ENCODE data around the gene AKAP8.
"Not testable (repeated sequence)": the region's sequence is repeated elsewhere in the genome, so short reads cannot be mapped to it uniquely, and the experiment has no call there.

Gene AKAP8

DNA sequence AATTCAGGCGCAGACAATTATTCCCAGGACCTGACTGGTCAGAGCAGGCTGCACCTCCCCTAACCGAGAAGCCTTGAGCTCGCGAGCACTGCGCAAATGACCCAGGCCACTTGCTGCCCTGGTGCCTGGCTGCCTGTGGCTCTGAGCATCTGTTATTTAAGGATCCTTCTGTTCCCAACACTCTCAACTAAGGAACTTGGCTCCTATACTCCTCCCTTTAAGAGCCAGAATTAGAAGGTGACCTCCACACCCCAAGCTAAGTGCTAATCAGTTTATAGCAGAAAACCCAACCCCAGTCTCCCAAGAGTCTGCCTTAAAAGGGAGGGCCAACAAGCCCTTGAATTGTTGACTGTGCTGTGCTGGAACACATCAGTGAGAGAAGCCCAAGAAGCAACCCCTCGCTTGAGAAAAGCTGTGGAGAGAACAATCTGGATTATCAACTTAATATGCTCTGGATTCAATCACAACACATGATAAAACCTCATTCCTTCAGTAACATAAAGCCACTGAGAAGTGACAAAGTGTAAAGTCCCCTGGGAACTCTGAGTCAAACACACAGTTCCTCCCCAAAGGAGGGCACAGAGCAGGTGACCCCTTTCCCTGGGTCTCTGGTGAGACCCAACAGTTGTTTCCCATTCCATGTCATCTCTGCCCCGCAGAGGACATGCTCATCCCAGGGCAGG lies 24.7 kb upstream of the AKAP8 start:
- no peak for DNase-seq (ENCODE audit: low read depth in 2 of 2)

- no peak for DNase-seq (ENCODE audit: low read depth in 2 of 2)
Observed at GRCh38 chr19:15403151-15403531, 23.6 kb upstream of the AKAP8 start.

- no peak for DNase-seq (ENCODE audit: low read depth in 2 of 2)
Observed at GRCh38 chr19:15402411-15403150, 23.0 kb upstream of the AKAP8 start.

- DNase-seq (ENCODE audit: low read depth in 2 of 2) = no peak
Observed at GRCh38 chr19:15401397-15401710, 21.8 kb upstream of the AKAP8 start.

DNA sequence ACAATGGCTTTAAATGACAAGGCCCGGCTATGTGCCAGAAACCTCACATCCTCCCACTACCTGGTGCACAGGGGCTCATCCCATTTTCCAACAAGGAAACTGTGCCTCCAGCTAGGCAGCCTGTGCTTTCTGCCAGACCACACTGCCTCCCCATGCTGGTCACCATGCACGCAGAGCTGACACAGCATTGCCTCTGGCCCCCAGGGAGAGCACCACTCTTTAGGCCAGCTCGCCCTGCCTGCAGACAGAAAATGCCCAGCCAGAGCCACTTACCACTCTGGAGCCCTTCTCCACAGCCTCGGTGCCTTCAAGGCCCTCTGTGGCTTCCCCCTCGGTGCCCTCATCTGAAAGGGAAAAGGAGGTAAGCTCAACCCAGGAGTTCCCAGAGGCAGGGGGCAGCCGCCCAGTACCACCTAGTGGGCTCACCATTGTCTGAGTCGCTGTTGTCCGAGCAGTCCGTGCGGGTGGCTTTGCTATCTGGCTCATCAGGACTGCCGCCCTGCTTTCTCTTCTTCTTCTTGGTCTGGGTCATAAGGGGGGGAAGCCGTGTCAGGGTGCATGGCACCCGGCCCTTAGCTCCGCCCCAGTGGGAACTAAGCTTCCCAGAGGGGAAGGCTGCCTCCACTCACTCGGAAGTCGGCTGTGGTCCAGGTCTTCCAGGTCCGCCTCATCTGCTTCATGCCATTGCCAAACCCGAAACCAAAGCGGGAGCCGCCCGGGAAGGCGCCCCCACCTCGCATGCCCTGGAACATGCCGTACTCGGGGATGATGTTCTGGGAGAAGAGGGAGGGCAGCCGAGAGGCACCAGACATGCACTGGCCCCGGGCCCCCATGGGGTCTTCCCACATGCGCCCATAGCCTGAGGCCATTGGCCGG lies 21.2 kb upstream of the AKAP8 start:
- no peak for DNase-seq (ENCODE audit: low read depth in 2 of 2)

GRCh38 chr19:15399635-15400034 lies 20.0 kb upstream of the AKAP8 start:
- DNase-seq (ENCODE audit: low read depth in 2 of 2) = no peak

GRCh38 chr19:15399234-15399515 lies 19.6 kb upstream of the AKAP8 start:
- DNase-seq (ENCODE audit: low read depth in 2 of 2) = no peak

GRCh38 chr19:15398501-15399233 lies 19.1 kb upstream of the AKAP8 start:
- no peak for DNase-seq (ENCODE audit: low read depth in 2 of 2)

GRCh38 chr19:15397782-15398181 lies 18.2 kb upstream of the AKAP8 start:
- DNase-seq (ENCODE audit: low read depth in 2 of 2) = no peak

- no peak for DNase-seq (ENCODE audit: low read depth in 2 of 2)
Observed at GRCh38 chr19:15397236-15397635, 17.6 kb upstream of the AKAP8 start.

GRCh38 chr19:15396436-15396835 lies 16.8 kb upstream of the AKAP8 start:
- no peak for DNase-seq (ENCODE audit: low read depth in 2 of 2)

- DNase-seq (ENCODE audit: low read depth in 2 of 2) = not testable (repeated sequence)
Observed at GRCh38 chr19:15395251-15395650, 15.7 kb upstream of the AKAP8 start.

- no peak for DNase-seq (ENCODE audit: low read depth in 2 of 2)
Observed at GRCh38 chr19:15394426-15394825, 14.8 kb upstream of the AKAP8 start.

GRCh38 chr19:15393963-15394362 lies 14.4 kb upstream of the AKAP8 start:
- DNase-seq (ENCODE audit: low read depth in 2 of 2) = no peak

- DNase-seq (ENCODE audit: low read depth in 2 of 2) = no peak
Observed at GRCh38 chr19:15390814-15391213, 11.2 kb upstream of the AKAP8 start.

DNA sequence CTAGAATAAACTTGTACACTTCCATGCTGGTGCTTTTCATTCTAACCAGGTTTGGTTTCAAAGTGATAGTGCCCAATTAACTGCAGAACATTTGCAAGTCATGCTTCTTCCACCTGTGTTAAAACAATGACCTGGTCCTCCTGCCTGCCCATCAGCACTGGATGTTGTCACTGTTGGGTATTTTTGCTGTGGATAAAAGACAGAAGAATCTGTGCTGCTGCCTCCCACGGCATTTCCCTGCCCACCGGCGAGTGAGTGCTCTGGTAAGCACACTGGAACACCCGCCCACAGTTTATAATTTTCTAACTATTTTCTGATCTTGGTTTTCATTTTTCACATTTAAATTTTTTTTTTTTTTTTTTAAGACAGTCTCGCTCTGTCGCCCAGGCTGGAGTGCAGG lies 2.3 kb upstream of the AKAP8 start:
- no peak for DNase-seq (ENCODE audit: low read depth in 2 of 2)

- DNase-seq (ENCODE audit: low read depth in 2 of 2) = no peak
Observed at GRCh38 chr19:15381429-15381828, 1.8 kb upstream of the AKAP8 start.

- DNase-seq (ENCODE audit: low read depth in 2 of 2) = no peak
Observed at GRCh38 chr19:15379999-15380647, 536 bp upstream of the AKAP8 start.

DNA sequence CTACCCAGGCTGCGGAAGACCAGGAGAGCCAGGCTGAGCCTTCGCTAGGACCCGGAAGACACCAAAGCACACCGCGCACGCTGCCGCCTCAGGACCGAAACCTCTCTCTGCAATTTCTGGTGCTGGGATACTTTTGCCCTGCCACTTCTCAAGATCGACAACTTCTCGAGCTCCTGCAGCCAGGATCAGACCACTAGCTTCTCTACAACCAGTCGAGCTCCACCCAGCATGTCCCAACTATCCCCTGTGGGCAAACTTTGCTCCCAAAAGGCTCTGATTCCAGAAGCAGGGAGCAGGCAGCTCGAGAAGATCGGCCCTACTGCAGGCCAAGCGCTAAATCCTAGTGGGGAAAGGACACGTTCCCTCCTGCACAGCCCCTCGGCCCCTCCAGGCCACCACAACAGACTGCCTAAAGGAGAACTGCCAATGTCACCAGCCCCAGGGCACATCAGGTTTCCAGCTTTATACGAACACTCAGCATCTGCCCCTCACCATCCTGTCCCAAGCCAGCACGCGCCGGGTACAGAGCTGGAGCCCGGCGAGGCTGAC lies 979 bp downstream of the AKAP8 start:
- DNase-seq (ENCODE audit: low read depth in 2 of 2) = no peak

DNA sequence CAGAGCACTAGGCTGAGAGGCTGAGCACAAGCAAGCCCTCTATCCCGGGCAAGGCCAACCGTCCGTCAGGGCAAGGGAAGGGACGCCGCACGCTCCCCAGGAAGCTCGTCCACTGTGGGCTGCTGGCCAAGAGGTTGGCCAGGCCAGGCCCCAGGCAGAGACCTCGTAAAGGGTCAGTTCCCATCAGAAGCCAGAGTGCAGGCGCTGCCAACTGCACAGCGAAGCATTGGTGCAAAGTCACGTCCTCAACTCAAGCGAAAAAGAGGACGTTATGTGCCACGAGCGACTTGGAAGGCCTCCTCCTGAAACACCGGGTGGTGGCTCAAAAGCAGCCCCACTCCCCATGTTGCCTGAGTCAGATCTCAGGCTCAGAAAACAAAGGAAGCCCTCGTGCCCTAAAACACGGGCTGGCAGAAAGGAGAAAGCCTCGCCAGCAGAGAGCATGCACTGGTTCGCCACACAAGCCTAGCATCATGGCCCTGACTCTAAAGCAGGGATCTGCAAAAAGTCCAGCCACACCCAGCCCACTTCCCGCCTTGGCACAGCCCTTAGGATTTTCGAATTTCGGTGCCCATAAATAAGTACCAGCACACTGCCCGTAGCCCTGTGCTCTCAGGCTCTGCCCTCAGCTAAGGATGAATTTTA lies 4.7 kb downstream of the AKAP8 start:
- no peak for DNase-seq (ENCODE audit: low read depth in 2 of 2)

DNA sequence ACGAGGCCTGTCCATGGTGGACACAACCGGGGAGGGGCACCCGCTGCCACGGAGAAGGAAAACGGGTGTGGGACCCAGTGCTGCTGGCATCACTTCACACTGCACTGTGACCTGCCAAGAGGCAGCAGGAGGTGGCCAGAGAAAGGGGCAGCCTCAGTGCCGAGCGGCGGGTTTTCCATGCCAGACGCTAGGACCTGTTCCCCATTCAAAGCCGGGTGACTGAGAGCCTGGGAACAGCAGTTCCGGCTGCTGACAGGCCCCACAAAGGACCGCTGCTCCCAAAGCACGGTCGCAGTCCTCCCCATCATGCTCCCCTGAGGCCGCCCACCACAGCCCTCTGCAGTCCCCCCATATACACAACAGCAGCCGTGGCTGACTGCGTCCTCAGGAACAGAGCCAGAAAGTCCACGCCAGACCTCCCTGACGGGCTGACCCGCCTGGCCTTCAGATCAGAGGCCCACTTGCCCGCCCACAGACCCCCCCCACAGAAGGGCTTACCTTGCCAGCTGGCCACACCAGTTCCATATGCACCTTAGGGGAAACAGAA lies 5.4 kb downstream of the AKAP8 start:
- no peak for DNase-seq (ENCODE audit: low read depth in 2 of 2)

Data from stimulated activated CD8-positive, alpha-beta memory T cell treated with anti-CD3 and anti-CD28 coated beads, Interleukin-2, amount 100 ng/mL, for 1 hour (primary cell).